ENCODE measurements around the gene GOLGB1.

Gene GOLGB1

DNA sequence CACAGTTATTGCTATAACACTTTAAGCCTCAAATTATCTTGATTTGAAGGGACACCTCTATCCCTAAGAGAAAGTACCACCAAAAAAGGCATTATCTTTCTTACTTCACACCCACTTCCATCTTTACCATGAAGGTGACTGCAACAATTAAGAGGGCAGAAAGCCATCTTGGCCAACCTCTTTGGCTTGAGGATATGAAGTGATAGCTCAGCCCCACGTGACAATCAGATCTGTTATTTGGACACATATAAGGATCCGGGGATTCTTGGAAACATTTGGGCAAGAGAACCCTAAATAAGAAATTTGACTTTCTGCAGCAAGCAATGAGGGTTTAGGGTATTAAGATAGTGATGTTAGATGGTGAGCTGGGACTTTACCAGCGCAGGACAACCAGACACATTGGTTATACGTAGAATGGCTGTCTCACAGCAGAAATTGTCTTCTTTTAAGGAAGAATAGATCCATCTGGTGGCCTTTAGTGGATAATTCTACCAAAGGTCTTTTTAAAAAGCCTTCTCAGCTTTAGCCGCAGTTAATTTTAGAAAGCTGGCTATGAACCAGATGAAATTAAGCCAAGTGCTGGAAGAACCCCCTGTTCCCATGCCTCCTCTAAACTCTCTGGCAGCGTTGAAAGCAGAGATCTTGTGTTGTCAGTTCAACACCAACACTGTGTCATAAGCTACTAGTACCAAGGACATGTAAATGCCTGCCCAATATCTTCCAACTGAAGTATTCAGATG, 101.2 kb downstream of the GOLGB1 start:
- no peak overlapping the region for H2AFZ ChIP-seq (ENCODE audit: low read length)
- H3K36me3 ChIP-seq (ENCODE audit: insufficient read depth, low read length): peaks cover 28% of the 10 kb centered on the region; the same call in 1 of the 2 replicates
- H4K20me1 ChIP-seq (ENCODE audit: insufficient read depth, low read length, poor library complexity, severe bottlenecking): no peaks in the 10 kb centered on the region
- H3K4me1 ChIP-seq (ENCODE audit: insufficient read depth, low read length, poor library complexity, severe bottlenecking): no peaks in the 10 kb centered on the region
- no peaks in the 10 kb centered on the region for H3K9me3 ChIP-seq (ENCODE audit: insufficient read depth, low read depth, low read length)
- H3F3A ChIP-seq (ENCODE audit: low read depth): no peaks in the 10 kb centered on the region
- H3K4me3 ChIP-seq (ENCODE audit: low read length, poor library complexity, severe bottlenecking): no peak overlapping the region
- no peak overlapping the region for H3K9ac ChIP-seq (ENCODE audit: low read depth, low read length, poor library complexity, severe bottlenecking)
- H3K79me2 ChIP-seq (ENCODE audit: insufficient read depth, low read length): 0 out of 2 replicates have a peak, but pooled peaks cover 4% of the 10 kb centered on the region
- TF ChIP-seq EZH2phosphoT487 (IDR thresholded peaks at IDR 0.05; ENCODE audit: borderline replicate concordance): no peak
- TF ChIP-seq, protein P1, sequence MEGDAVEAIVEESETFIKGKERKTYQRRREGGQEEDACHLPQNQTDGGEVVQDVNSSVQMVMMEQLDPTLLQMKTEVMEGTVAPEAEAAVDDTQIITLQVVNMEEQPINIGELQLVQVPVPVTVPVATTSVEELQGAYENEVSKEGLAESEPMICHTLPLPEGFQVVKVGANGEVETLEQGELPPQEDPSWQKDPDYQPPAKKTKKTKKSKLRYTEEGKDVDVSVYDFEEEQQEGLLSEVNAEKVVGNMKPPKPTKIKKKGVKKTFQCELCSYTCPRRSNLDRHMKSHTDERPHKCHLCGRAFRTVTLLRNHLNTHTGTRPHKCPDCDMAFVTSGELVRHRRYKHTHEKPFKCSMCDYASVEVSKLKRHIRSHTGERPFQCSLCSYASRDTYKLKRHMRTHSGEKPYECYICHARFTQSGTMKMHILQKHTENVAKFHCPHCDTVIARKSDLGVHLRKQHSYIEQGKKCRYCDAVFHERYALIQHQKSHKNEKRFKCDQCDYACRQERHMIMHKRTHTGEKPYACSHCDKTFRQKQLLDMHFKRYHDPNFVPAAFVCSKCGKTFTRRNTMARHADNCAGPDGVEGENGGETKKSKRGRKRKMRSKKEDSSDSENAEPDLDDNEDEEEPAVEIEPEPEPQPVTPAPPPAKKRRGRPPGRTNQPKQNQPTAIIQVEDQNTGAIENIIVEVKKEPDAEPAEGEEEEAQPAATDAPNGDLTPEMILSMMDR (conservative IDR thresholded peaks at IDR 0.05; ENCODE audit: low read length): no peak
- H3K4me2 ChIP-seq (ENCODE audit: low read depth, low read length, poor library complexity, severe bottlenecking): no peak overlapping the region
- no peaks in the 10 kb centered on the region for H3K27me3 ChIP-seq (ENCODE audit: insufficient read depth, low read length, poor library complexity, severe bottlenecking)
- H3K9me2 ChIP-seq (replicated peaks; ENCODE audit: low read depth, low read length): no peaks in the 10 kb centered on the region

DNA sequence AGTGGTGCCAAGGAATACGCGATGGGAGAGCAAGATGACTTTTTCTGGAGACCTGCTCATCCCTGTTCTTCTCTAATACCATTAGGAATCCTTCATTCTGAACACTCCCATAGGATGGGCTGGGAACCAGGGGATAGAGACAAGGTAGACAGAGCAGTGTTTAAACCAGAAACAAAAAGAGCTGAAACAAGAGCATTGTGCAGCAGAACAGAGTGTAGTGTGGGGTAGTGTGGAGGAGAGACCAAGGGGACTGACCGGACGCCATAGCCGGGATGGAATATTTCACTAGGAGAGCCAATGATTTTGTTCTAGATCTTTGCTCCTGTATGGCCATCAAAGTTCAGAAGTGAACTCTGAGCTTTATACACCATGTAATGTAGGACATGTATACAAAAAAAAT, 104.5 kb downstream of the GOLGB1 start:
- Histone ChIP-seq H3K27me3 (ENCODE audit: insufficient read depth, low read length, poor library complexity, severe bottlenecking) (no peaks in the 10 kb centered on the region), H4K20me1 (ENCODE audit: insufficient read depth, low read length, poor library complexity, severe bottlenecking) (no peaks in the 10 kb centered on the region), H3K4me1 (ENCODE audit: insufficient read depth, low read length, poor library complexity, severe bottlenecking) (no peaks in the 10 kb centered on the region), H3K9me3 (ENCODE audit: insufficient read depth, low read depth, low read length) (no peaks in the 10 kb centered on the region), H3K36me3 (ENCODE audit: insufficient read depth, low read length) (peaks cover 51% of the 10 kb centered on the region), H3K79me2 (ENCODE audit: insufficient read depth, low read length) (no peaks in the 10 kb centered on the region), H3K4me2 (ENCODE audit: low read depth, low read length, poor library complexity, severe bottlenecking) (no peak overlapping the region), H2AFZ (ENCODE audit: low read length) (no peak overlapping the region), H3K4me3 (ENCODE audit: low read length, poor library complexity, severe bottlenecking) (no peak overlapping the region), H3K9ac (ENCODE audit: low read depth, low read length, poor library complexity, severe bottlenecking) (no peak overlapping the region), H3K9me2 (replicated peaks; ENCODE audit: low read depth, low read length) (no peaks in the 10 kb centered on the region), H3F3A (ENCODE audit: low read depth) (no peaks in the 10 kb centered on the region)
- TF ChIP-seq, protein P1 (conservative IDR thresholded peaks at IDR 0.05; ENCODE audit: low read length): no peak
- no peak for TF ChIP-seq EZH2phosphoT487 (IDR thresholded peaks at IDR 0.05; ENCODE audit: borderline replicate concordance)

DNA sequence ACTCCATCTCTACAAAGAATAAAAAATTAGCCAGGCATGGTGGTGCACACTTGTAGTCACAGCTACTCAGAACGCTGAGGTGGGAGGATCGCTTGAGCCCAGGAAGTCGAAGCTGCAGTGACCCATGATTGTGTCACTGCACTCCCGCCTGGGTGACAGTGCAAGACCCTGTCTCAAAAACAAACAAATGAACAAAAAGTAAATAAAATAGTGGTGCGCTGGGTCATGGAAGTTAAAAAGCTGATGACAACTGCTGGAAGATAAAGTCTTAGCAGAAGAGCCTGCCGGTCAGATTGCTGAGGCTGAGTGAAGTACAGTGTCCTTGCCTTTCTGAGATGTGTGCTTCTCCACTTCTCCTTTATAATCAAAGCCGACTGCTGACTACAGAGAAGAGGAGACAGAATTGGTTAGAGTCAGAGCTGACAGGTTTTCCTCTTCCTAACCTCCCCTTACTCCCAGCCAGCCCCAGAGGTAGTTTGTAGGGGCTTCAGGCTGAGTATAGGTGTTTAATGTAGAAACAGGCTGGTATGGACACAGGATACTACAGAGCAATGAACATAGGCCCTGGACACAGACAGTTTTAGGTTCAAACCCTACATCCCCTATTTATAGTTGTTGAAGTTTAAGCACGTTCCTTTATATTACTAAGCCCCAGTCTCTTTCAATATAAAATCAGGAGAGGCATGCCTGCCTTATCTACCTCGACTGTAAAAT, 106.8 kb downstream of the GOLGB1 start:
- Histone ChIP-seq H3K9me2 (replicated peaks; ENCODE audit: low read depth, low read length) (no peaks in the 10 kb centered on the region), H3K36me3 (ENCODE audit: insufficient read depth, low read length) (peaks cover 71% of the 10 kb centered on the region), H3K4me1 (ENCODE audit: insufficient read depth, low read length, poor library complexity, severe bottlenecking) (no peaks in the 10 kb centered on the region), H2AFZ (ENCODE audit: low read length) (no peak overlapping the region), H3K79me2 (ENCODE audit: insufficient read depth, low read length) (no peaks in the 10 kb centered on the region), H3K4me3 (ENCODE audit: low read length, poor library complexity, severe bottlenecking) (no peak overlapping the region), H3K9ac (ENCODE audit: low read depth, low read length, poor library complexity, severe bottlenecking) (no peak overlapping the region), H3K27me3 (ENCODE audit: insufficient read depth, low read length, poor library complexity, severe bottlenecking) (no peaks in the 10 kb centered on the region), H3K4me2 (ENCODE audit: low read depth, low read length, poor library complexity, severe bottlenecking) (no peak overlapping the region), H3F3A (ENCODE audit: low read depth) (no peaks in the 10 kb centered on the region), H3K9me3 (ENCODE audit: insufficient read depth, low read depth, low read length) (no peaks in the 10 kb centered on the region), H4K20me1 (ENCODE audit: insufficient read depth, low read length, poor library complexity, severe bottlenecking) (peaks cover 4% of the 10 kb centered on the region)
- TF ChIP-seq, protein P1 (conservative IDR thresholded peaks at IDR 0.05; ENCODE audit: low read length): no peak
- TF ChIP-seq EZH2phosphoT487 (IDR thresholded peaks at IDR 0.05; ENCODE audit: borderline replicate concordance): no peak

Data from Loucy (cell line).